ENCODE data around the gene ADCYAP1R1. TPM values are rescaled to one million over a fixed set of nuclear protein-coding genes. Genes with fewer than 3 reads are reported as not detected.

The ADCYAP1R1 gene
- total RNA-seq, 2 donors from 2014 or later = 0.86 to 3.1 TPM

DNA sequence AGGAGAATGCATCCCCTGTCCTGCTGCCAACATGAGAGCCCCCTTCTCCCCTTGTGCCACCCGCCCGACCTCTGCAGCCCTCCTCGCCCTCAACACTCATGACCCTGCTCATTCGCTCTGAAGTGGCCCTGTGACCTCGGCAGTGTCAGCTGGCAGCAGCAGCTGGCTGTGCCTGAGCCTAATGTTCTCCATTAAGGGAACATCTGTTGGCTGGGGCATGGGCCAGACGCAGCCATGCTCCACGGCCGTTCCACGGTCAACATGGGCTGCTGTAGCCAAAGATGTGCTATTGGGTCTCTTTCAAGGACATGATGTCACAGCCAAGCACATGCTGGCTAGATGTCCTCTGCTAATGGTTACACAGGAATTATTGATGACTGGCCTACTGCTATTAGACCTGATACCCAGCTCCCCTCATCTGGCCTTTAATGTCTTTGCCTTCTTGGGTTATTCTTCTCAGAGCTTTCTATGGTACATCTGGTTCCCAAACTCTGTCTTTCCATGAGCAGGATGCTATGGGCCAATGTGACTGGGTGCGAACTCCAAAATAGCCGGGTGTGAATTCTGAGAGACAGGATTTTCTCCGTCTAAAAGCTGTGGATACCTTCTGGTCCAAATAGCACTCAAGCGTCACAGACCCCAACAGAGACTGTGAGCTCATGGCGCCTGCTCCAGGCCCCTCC is 22.4 kb downstream of the ADCYAP1R1 start:
- Histone ChIP-seq H3K9me3 (no peaks in the 10 kb centered on the region), H3K27ac (peak overlapping the region in 1 of 2 donors; percentile 26), H3K4me3 (no peak overlapping the region), H3K27me3 (no peaks in the 10 kb centered on the region), H3K36me3 (no peaks in the 10 kb centered on the region), H3K4me1 (peaks cover 0 to 3% of the 10 kb centered on the region in 2 donors)
- TF ChIP-seq, protein P1, sequence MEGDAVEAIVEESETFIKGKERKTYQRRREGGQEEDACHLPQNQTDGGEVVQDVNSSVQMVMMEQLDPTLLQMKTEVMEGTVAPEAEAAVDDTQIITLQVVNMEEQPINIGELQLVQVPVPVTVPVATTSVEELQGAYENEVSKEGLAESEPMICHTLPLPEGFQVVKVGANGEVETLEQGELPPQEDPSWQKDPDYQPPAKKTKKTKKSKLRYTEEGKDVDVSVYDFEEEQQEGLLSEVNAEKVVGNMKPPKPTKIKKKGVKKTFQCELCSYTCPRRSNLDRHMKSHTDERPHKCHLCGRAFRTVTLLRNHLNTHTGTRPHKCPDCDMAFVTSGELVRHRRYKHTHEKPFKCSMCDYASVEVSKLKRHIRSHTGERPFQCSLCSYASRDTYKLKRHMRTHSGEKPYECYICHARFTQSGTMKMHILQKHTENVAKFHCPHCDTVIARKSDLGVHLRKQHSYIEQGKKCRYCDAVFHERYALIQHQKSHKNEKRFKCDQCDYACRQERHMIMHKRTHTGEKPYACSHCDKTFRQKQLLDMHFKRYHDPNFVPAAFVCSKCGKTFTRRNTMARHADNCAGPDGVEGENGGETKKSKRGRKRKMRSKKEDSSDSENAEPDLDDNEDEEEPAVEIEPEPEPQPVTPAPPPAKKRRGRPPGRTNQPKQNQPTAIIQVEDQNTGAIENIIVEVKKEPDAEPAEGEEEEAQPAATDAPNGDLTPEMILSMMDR (IDR thresholded peaks at IDR 0.05) = no peak
- DNase-seq (ENCODE audit: low spot score) = peak; percentile 68

DNA sequence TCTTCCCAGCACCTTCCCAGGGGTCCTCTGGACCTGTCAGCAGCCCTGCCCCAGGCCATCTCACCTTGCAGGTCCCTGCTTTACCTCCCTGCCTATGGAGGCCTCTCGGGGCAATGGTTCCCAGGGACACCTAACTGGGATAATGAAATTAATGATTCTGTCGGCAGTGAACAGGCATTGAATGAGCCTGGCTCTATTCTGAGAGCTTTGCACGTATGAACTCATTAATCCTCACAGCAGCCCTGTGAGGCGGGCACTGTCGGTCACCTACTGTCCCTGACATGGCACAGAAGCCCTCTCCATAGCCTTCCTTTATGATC is 22.9 kb downstream of the ADCYAP1R1 start:
- TF ChIP-seq, protein P1 (IDR thresholded peaks at IDR 0.05) = no peak
- Histone ChIP-seq H3K36me3 (no peaks in the 10 kb centered on the region), H3K9me3 (no peaks in the 10 kb centered on the region), H3K4me1 (peaks cover 0 to 3% of the 10 kb centered on the region in 2 donors), H3K4me3 (no peak overlapping the region), H3K27me3 (no peaks in the 10 kb centered on the region), H3K27ac (no peak overlapping the region)
- DNase-seq (ENCODE audit: low spot score) = no peak

DNA sequence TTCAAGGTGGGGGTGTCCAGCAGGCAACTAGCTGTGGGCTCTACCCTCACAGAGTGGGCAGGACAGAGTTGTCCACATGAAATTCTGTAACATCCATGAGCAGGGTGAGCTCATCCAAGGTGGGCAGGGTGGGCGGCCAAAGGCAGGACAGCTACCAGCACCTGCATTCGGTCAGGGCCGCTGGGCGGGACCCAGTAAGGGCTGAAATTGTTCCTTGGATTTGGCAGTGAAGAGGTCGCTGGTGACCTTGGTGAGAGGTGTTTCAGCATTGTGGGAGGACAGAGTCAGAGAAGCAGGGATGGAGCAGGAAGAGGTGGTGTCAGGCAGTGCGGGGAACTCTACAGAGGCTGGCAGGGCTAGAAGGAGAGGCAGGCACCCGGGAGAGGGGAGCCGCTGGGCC is 23.9 kb downstream of the ADCYAP1R1 start:
- Histone ChIP-seq H3K27me3 (no peaks in the 10 kb centered on the region), H3K36me3 (no peaks in the 10 kb centered on the region), H3K9me3 (no peaks in the 10 kb centered on the region), H3K4me3 (no peak overlapping the region), H3K27ac (no peak overlapping the region), H3K4me1 (peaks cover 0 to 3% of the 10 kb centered on the region in 2 donors)
- TF ChIP-seq, protein P1 (IDR thresholded peaks at IDR 0.05) = no peak
- no peak for DNase-seq (ENCODE audit: low spot score)

DNA sequence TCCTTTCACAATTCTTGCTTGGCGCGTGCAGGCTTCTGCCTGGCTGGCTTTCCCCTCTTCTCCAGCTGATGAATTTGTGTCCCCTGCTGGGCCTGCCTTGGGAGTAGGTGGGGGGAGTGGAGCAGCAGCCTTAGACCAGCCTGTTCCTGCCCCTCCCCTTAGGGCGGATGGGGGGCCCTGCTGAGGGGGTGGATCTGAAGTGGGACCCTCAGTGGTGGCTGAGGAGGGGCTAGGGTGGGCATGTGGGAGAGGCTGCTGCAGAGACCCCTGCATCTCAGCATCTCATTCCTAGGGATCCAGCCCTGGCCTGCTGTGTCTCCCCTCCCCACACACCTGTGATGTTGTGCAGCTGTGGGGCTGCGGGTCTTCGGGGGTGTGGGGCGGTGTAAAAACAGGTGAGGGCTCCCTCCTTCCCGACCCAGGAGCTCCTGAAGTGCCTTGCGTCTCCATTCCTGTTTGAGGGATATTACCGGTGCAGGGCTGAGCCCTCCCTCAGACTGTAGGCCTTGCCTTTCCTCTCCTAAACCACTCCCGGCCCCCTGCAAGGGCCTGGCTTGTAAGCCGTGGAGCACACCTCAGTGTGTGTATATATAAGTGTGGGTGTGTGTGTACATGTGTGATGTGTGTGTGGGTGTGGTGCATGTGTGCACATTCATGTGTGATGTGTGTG is 24.7 kb downstream of the ADCYAP1R1 start:
- DNase-seq (ENCODE audit: low spot score) = no peak
- TF ChIP-seq, protein P1 (IDR thresholded peaks at IDR 0.05) = no peak

DNA sequence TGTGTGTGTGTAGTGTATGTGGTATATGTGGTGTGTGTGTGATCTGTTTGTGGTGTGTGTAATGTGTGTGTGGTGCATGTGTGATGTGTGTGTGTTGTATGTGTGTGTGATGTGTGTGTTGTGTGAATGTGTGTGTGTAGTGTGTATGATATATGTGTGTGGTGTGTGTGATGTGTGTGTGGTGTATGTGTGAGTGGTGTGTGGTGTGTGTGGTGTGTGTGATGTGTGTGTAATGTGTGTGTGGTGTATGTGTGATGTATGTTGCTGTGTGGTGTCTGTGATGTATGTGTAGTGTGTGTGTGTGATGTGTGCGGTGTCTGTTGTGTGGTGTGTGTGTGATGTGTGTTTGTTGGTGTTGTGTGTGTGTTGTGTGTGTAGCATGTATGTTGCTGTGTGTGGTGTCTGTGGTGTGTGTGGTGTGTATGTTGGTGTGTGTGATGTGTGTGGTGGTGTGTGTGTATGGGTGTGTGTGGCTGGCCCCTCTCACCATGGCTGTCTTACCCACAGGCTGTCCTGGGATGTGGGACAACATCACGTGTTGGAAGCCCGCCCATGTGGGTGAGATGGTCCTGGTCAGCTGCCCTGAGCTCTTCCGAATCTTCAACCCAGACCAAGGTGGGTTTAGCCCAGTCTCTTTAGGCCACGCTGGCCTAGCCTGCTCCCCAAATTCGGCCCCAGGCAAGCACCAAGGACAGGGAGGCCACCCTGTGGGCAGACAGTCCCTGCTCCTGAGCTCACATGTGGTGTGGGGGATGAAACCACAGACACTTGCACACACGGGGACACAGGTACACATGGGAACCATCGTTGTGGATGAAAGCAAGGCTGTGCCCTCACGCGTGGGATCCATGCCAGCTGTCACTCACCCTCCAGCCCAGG is 25.6 kb downstream of the ADCYAP1R1 start:
- no peak overlapping the region for H3K4me3 ChIP-seq
- TF ChIP-seq, protein P1 (IDR thresholded peaks at IDR 0.05) = no peak
- H3K27me3 ChIP-seq = no peaks in the 10 kb centered on the region
- DNase-seq (ENCODE audit: low spot score) = no peak
- peaks cover 0 to 10% of the 10 kb centered on the region in 2 donors for H3K4me1 ChIP-seq
- no peaks in the 10 kb centered on the region for H3K9me3 ChIP-seq
- no peaks in the 10 kb centered on the region for H3K36me3 ChIP-seq
- H3K27ac ChIP-seq = no peak overlapping the region

More for the DNA sequence above, 24.7 kb downstream of the ADCYAP1R1 start:
- Histone ChIP-seq H3K4me3 (no peak overlapping the region), H3K9me3 (no peaks in the 10 kb centered on the region), H3K27me3 (no peaks in the 10 kb centered on the region), H3K27ac (no peak overlapping the region), H3K36me3 (no peaks in the 10 kb centered on the region), H3K4me1 (peaks cover 0 to 3% of the 10 kb centered on the region in 2 donors)

Data from right atrium auricular region (tissue), 2 donors.